ENCODE measurements around the gene E2F1. TPM values are rescaled to one million over a fixed set of nuclear protein-coding genes. Genes with fewer than 3 reads are reported as not detected.
"Not testable (repeated sequence)": the region's sequence is repeated elsewhere in the genome, so short reads cannot be mapped to it uniquely, and the experiment has no call there.

Gene E2F1
- total RNA-seq, 1 donor from 2014 or later: 1.8 TPM

GRCh38 chr20:33713865-33714367 is 27.7 kb upstream of the E2F1 start:
- ATAC-seq: no peak
- no peak for DNase-seq
- intact Hi-C loops (cut with micrococcal nuclease): no loop called here

GRCh38 chr20:33711446-33711738 is 25.2 kb upstream of the E2F1 start:
- no peak for ATAC-seq
- intact Hi-C loops (cut with micrococcal nuclease): no loop called here
- no peak for DNase-seq

GRCh38 chr20:33710681-33711445 is 24.7 kb upstream of the E2F1 start:
- intact Hi-C loops (cut with micrococcal nuclease): no loop called here
- ATAC-seq: no peak
- DNase-seq: no peak

- intact Hi-C loops (cut with micrococcal nuclease): no loop called here
- ATAC-seq (no peak), DNase-seq (no peak)
Observed at GRCh38 chr20:33709905-33710541, 23.8 kb upstream of the E2F1 start.

- ATAC-seq: no peak
- intact Hi-C loops (cut with micrococcal nuclease): no loop called here
- no peak for DNase-seq
Observed at GRCh38 chr20:33709398-33709797, 23.2 kb upstream of the E2F1 start.

GRCh38 chr20:33707668-33708067 is 21.5 kb upstream of the E2F1 start:
- intact Hi-C loops (cut with micrococcal nuclease): no loop called here
- no peak for DNase-seq
- ATAC-seq: no peak

GRCh38 chr20:33704197-33704924 is 18.2 kb upstream of the E2F1 start:
- DNase-seq: no peak
- no peak for ATAC-seq
- intact Hi-C loops (cut with micrococcal nuclease): no loop called here

- ATAC-seq: peak; percentile 19
- intact Hi-C loops (cut with micrococcal nuclease): no loop called here
Observed at GRCh38 chr20:33703498-33704137, 17.4 kb upstream of the E2F1 start.

GRCh38 chr20:33702861-33703260 is 16.7 kb upstream of the E2F1 start:
- DNase-seq (peak; percentile 82), ATAC-seq (peak; percentile 98)
- intact Hi-C loops (cut with micrococcal nuclease): no loop called here

More at GRCh38 chr20:33703498-33704137, 17.4 kb upstream of the E2F1 start:
- DNase-seq: no peak

- DNase-seq (no peak), ATAC-seq (no peak)
- intact Hi-C loops (cut with micrococcal nuclease): no loop called here
Observed at GRCh38 chr20:33701629-33702450, 15.7 kb upstream of the E2F1 start.

- intact Hi-C loops (cut with micrococcal nuclease); ATAC-seq; DNase-seq: not testable (repeated sequence)
Observed at GRCh38 chr20:33700696-33701441, 14.7 kb upstream of the E2F1 start.

GRCh38 chr20:33698966-33699365 is 12.8 kb upstream of the E2F1 start:
- DNase-seq; intact Hi-C loops (cut with micrococcal nuclease); ATAC-seq: not testable (repeated sequence)

- ATAC-seq: peak; percentile 78
- peak; percentile 72 for DNase-seq
- intact Hi-C loops (cut with micrococcal nuclease): no loop called here
Observed at GRCh38 chr20:33697129-33697528, 10.9 kb upstream of the E2F1 start.

GRCh38 chr20:33696448-33696847 is 10.3 kb upstream of the E2F1 start:
- DNase-seq: no peak
- no peak for ATAC-seq
- intact Hi-C loops (cut with micrococcal nuclease): no loop called here

- ATAC-seq (no peak), DNase-seq (no peak)
- intact Hi-C loops (cut with micrococcal nuclease): no loop called here
Observed at GRCh38 chr20:33694639-33695012, 8.4 kb upstream of the E2F1 start.

- intact Hi-C loops (cut with micrococcal nuclease): no loop called here
- peak; percentile 72 for DNase-seq
Observed at GRCh38 chr20:33693741-33694638, 7.8 kb upstream of the E2F1 start.

GRCh38 chr20:33693289-33693688 is 7.1 kb upstream of the E2F1 start:
- ATAC-seq: no peak
- intact Hi-C loops (cut with micrococcal nuclease): no loop called here
- no peak for DNase-seq

More at GRCh38 chr20:33693741-33694638, 7.8 kb upstream of the E2F1 start:
- ATAC-seq: peak; percentile 75
